ENCODE data around the gene UBA1. TPM values are rescaled to one million over a fixed set of nuclear protein-coding genes. Genes with fewer than 3 reads are reported as not detected.

Gene UBA1
- total RNA-seq, 1 donor from 2014 or later, result 244 TPM

- Histone ChIP-seq H3K36me3 (ENCODE audit: insufficient read depth, low read length) (peaks cover 8% of the 10 kb centered on the region), H3K4me2 (ENCODE audit: low read length) (no peak overlapping the region), H3K4me1 (ENCODE audit: insufficient read depth, low read length) (peaks cover 5% of the 10 kb centered on the region), H2AFZ (ENCODE audit: low read depth, low read length) (no peak overlapping the region), H3K4me3 (ENCODE audit: insufficient read depth, low read depth, low read length) (no peak overlapping the region), H3K27ac (ENCODE audit: low read depth, low read length) (no peak overlapping the region), H3K9me3 (ENCODE audit: insufficient read depth, low read depth, low read length) (no peaks in the 10 kb centered on the region), H4K20me1 (ENCODE audit: insufficient read depth, low read length) (no peaks in the 10 kb centered on the region), H3K9ac (ENCODE audit: low read length) (no peak overlapping the region), H3K79me2 (ENCODE audit: insufficient read depth, low read length) (peaks cover 17% of the 10 kb centered on the region), H3K27me3 (ENCODE audit: insufficient read depth, low read length) (no peaks in the 10 kb centered on the region)
- H3K36me3 Mint-ChIP-seq (ENCODE audit: low read depth, unreplicated experiment), result no peaks in the 10 kb centered on the region
- no peak for FAIRE-seq
- peaks cover 2% of the 10 kb centered on the region for H3K4me1 Mint-ChIP-seq (ENCODE audit: low read depth, unreplicated experiment)
- peak overlapping the region; percentile 48 for H3K27ac Mint-ChIP-seq (ENCODE audit: unreplicated experiment)
- TF ChIP-seq CTCF (IDR thresholded peaks at IDR 0.05; ENCODE audit: insufficient read depth, low read depth, low read length) (no peak), EZH2 (IDR thresholded peaks at IDR 0.05; ENCODE audit: insufficient read depth, low read length) (no peak)
- DNase-seq (ENCODE audit: low read depth), result no peak
- no peak overlapping the region for H3K4me3 Mint-ChIP-seq (ENCODE audit: unreplicated experiment)
- H3K9me3 Mint-ChIP-seq (ENCODE audit: unreplicated experiment), result peaks cover 1% of the 10 kb centered on the region
- no peaks in the 10 kb centered on the region for H3K27me3 Mint-ChIP-seq (ENCODE audit: low read depth, unreplicated experiment)
These were observed 36.7 kb downstream of the UBA1 start for GRCh38 chrX:47230136-47230868.

GRCh38 chrX:47231167-47231566 lies 37.5 kb downstream of the UBA1 start:
- Histone ChIP-seq H3K4me2 (ENCODE audit: low read length) (no peak overlapping the region), H2AFZ (ENCODE audit: low read depth, low read length) (no peak overlapping the region), H3K4me1 (ENCODE audit: insufficient read depth, low read length) (peaks cover 9% of the 10 kb centered on the region), H3K4me3 (ENCODE audit: insufficient read depth, low read depth, low read length) (no peak overlapping the region), H3K36me3 (ENCODE audit: insufficient read depth, low read length) (peaks cover 2% of the 10 kb centered on the region), H4K20me1 (ENCODE audit: insufficient read depth, low read length) (no peaks in the 10 kb centered on the region), H3K27me3 (ENCODE audit: insufficient read depth, low read length) (no peaks in the 10 kb centered on the region), H3K27ac (ENCODE audit: low read depth, low read length) (no peak overlapping the region), H3K79me2 (ENCODE audit: insufficient read depth, low read length) (peaks cover 26% of the 10 kb centered on the region), H3K9ac (ENCODE audit: low read length) (no peak overlapping the region), H3K9me3 (ENCODE audit: insufficient read depth, low read depth, low read length) (no peaks in the 10 kb centered on the region)
- no peaks in the 10 kb centered on the region for H3K36me3 Mint-ChIP-seq (ENCODE audit: low read depth, unreplicated experiment)
- no peak overlapping the region for H3K4me3 Mint-ChIP-seq (ENCODE audit: unreplicated experiment)
- no peak overlapping the region for H3K27ac Mint-ChIP-seq (ENCODE audit: unreplicated experiment)
- DNase-seq (ENCODE audit: low read depth) (no peak), FAIRE-seq (no peak)
- TF ChIP-seq CTCF (IDR thresholded peaks at IDR 0.05; ENCODE audit: insufficient read depth, low read depth, low read length) (no peak), EZH2 (IDR thresholded peaks at IDR 0.05; ENCODE audit: insufficient read depth, low read length) (no peak)
- H3K4me1 Mint-ChIP-seq (ENCODE audit: low read depth, unreplicated experiment), result peaks cover 2% of the 10 kb centered on the region
- H3K27me3 Mint-ChIP-seq (ENCODE audit: low read depth, unreplicated experiment), result no peaks in the 10 kb centered on the region
- H3K9me3 Mint-ChIP-seq (ENCODE audit: unreplicated experiment), result peaks cover 1% of the 10 kb centered on the region

DNA sequence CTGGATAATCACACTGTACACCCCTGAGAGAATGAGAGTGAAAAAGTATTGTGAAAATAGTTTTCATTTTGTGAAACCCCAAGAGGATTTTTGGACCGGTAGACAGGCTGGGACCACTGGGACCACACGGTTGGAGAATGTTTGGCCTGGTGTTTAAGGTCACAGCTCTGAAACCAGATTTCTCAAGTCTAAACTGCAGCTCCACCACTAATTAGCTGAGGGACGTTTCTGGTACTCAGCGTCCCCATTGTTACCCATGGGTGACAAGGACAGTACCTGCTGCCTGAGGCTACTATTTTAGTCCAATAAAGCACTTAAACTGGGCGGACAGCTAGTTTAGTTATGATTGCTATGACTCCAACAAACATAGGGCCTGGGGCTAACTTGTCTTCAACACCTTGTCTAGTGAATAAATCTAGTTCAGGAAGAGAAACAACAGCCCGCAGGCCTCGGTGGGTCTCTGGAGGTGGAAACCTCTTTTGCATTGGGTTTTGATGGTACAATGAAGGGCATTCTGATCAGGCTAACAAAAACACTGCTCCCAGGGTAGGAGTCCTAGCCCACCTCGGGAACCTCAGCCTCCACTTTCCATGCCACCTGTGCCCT lies 38.7 kb downstream of the UBA1 start:
- Histone ChIP-seq H3K9me3 (ENCODE audit: insufficient read depth, low read depth, low read length) (no peaks in the 10 kb centered on the region), H2AFZ (ENCODE audit: low read depth, low read length) (peak overlapping the region; percentile 66), H3K27me3 (ENCODE audit: insufficient read depth, low read length) (no peaks in the 10 kb centered on the region), H4K20me1 (ENCODE audit: insufficient read depth, low read length) (peaks cover 7% of the 10 kb centered on the region), H3K27ac (ENCODE audit: low read depth, low read length) (peak overlapping the region; percentile 99), H3K36me3 (ENCODE audit: insufficient read depth, low read length) (no peaks in the 10 kb centered on the region), H3K4me3 (ENCODE audit: insufficient read depth, low read depth, low read length) (peak overlapping the region; percentile 84), H3K4me1 (ENCODE audit: insufficient read depth, low read length) (peaks cover 9% of the 10 kb centered on the region), H3K4me2 (ENCODE audit: low read length) (peak overlapping the region; percentile 93), H3K79me2 (ENCODE audit: insufficient read depth, low read length) (peaks cover 37% of the 10 kb centered on the region), H3K9ac (ENCODE audit: low read length) (peak overlapping the region; percentile 99)
- Mint-ChIP-seq H3K36me3 (ENCODE audit: low read depth, unreplicated experiment) (no peaks in the 10 kb centered on the region), H3K4me3 (ENCODE audit: unreplicated experiment) (peak overlapping the region; percentile 94), H3K27ac (ENCODE audit: unreplicated experiment) (peak overlapping the region; percentile 98), H3K9me3 (ENCODE audit: unreplicated experiment) (peaks cover 1% of the 10 kb centered on the region), H3K27me3 (ENCODE audit: low read depth, unreplicated experiment) (no peaks in the 10 kb centered on the region), H3K4me1 (ENCODE audit: low read depth, unreplicated experiment) (peaks cover 2% of the 10 kb centered on the region)
- DNase-seq (ENCODE audit: low read depth) (no peak), FAIRE-seq (no peak)
- no peak for TF ChIP-seq EZH2 (IDR thresholded peaks at IDR 0.05; ENCODE audit: insufficient read depth, low read length)
- no peak for TF ChIP-seq CTCF (IDR thresholded peaks at IDR 0.05; ENCODE audit: insufficient read depth, low read depth, low read length)
